ENCODE results near the gene BSND.

DNA sequence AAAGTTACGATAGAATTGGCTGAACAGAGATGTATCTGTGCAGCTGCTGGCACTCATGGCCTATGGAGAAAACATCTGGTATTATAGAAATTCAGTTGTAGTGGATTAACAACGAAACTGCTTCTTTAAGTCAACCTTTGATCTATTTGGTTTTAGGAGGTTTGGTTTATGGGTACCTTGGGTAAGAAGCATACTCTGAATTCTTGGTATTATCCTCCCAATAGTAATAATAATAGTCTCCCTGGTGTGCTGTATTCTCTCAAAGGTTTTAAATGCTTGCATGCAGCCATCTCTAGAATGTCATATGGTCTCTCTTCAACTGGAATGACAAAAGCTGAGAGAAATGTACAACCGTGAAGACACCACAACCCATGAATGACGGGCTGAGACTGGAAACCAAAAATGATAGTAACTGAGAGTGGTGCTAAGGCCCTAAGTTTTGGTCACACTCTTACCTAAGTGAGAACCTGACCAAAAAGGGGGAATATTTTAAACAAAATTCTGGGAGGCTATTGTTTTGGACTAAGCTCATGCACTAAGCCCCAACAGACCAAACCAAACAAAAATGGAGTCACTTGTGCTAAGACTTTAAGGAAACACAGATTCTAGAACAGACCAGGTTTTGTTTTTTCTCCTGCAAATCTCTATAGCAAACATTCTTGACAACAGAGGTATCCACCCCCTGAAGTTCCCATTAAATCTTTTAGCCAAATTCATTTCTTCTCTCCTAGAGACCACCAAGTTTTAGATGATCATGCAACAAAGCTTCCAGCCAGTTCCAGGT is 35.9 kb upstream of the BSND start:
- no peak for TF ChIP-seq POLR2A (IDR thresholded peaks at IDR 0.05)
- TF ChIP-seq, protein P1, sequence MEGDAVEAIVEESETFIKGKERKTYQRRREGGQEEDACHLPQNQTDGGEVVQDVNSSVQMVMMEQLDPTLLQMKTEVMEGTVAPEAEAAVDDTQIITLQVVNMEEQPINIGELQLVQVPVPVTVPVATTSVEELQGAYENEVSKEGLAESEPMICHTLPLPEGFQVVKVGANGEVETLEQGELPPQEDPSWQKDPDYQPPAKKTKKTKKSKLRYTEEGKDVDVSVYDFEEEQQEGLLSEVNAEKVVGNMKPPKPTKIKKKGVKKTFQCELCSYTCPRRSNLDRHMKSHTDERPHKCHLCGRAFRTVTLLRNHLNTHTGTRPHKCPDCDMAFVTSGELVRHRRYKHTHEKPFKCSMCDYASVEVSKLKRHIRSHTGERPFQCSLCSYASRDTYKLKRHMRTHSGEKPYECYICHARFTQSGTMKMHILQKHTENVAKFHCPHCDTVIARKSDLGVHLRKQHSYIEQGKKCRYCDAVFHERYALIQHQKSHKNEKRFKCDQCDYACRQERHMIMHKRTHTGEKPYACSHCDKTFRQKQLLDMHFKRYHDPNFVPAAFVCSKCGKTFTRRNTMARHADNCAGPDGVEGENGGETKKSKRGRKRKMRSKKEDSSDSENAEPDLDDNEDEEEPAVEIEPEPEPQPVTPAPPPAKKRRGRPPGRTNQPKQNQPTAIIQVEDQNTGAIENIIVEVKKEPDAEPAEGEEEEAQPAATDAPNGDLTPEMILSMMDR (IDR thresholded peaks at IDR 0.05) = no peak
